Stomach (tissue), 4 donors: ENCODE results near the gene ZNF423.

Experiments
- CTCF ChIP-seq, 7 experiments: fragments of 450-650 bp in 4 of 7; fragments of 200-600 bp in 3 of 7; sonication (generic) in 3 of 7; IDR thresholded peaks; one replicate each; pipeline ENCODE4 v1.5.1; 2016 to 2019; ENCODE audit warnings: antibody characterized with exemption in 7 of 7, control low read depth in 2 of 7, mild to moderate bottlenecking in 1 of 7
- EP300 ChIP-seq: sonication (generic); formaldehyde crosslinking; IDR thresholded peaks from one replicate; pipeline ENCODE4 v1.6.1; 2017; ENCODE audit warnings: antibody characterized with exemption
- POLR2A ChIP-seq, 4 donors: fragments of 450-650 bp; IDR thresholded peaks; one replicate each; pipeline ENCODE4 v1.6.1; 2016; ENCODE audit warnings: antibody characterized with exemption in 4 of 4, control low read depth in 2 of 4, mild to moderate bottlenecking in 1 of 4, moderate library complexity in 1 of 4
- POLR2AphosphoS5 ChIP-seq, 3 donors: sonication (generic); formaldehyde crosslinking; IDR thresholded peaks; one replicate each; pipeline ENCODE4 v1.6.1; 2016; ENCODE audit warnings: antibody characterized with exemption in 3 of 3

DNA sequence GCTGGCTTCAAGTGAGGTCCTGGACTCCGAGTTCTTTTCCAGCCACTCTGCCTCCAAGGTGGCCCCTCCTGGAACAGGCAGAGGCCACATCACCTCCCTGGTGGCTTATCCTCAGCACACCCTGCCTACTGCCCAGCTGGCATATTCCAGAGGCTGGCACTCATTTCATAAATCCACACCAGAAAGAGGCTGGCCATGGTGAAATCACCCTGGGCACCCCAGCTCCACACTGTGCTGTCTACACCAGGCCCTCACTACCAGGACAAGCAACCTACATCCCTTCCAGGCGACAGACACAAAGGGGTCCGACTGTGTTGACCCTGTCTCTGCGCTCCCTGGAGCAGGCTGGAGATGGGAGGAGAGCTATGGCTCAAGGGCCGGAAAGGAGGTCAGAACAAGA lies 382.1 kb downstream of the ZNF423 start:
- TF ChIP-seq CTCF (IDR thresholded peaks at IDR 0.05) (no peak), EP300 (no peak), POLR2A (IDR thresholded peaks at IDR 0.05) (no peak), POLR2AphosphoS5 (IDR thresholded peaks at IDR 0.05) (no peak)
